ENCODE measurements around the gene RAD9A.

DNA sequence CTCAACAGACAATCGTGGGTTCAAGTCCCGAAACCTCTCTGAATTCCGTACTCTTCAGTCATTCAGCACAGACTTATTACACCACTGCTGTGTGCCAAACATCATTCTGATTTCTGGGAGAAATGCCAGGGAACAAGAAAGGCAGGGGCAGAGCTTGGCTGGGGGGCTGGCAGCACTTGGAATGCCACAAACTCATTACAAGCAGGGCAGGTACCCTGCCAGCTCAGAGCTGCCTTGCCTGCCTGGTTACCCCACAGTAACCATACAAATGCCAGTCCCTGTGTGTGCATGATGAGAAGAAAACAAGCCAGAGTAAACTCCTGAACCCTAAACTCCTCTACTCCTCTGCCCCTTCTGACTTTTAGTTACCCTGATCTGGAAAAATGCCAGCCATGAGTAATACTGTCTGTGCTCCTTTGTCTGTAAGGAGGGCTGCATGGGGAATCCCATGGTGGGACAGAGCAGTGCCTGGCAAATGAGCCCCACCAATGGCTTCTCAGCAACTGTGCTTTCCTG, 6.9 kb upstream of the RAD9A start:
- TF ChIP-seq POLR2A (IDR thresholded peaks at IDR 0.05) (no peak), POLR2AphosphoS5 (IDR thresholded peaks at IDR 0.05) (no peak), EP300 (IDR thresholded peaks at IDR 0.05) (no peak)
- TF ChIP-seq, protein P1, sequence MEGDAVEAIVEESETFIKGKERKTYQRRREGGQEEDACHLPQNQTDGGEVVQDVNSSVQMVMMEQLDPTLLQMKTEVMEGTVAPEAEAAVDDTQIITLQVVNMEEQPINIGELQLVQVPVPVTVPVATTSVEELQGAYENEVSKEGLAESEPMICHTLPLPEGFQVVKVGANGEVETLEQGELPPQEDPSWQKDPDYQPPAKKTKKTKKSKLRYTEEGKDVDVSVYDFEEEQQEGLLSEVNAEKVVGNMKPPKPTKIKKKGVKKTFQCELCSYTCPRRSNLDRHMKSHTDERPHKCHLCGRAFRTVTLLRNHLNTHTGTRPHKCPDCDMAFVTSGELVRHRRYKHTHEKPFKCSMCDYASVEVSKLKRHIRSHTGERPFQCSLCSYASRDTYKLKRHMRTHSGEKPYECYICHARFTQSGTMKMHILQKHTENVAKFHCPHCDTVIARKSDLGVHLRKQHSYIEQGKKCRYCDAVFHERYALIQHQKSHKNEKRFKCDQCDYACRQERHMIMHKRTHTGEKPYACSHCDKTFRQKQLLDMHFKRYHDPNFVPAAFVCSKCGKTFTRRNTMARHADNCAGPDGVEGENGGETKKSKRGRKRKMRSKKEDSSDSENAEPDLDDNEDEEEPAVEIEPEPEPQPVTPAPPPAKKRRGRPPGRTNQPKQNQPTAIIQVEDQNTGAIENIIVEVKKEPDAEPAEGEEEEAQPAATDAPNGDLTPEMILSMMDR (IDR thresholded peaks at IDR 0.05): no peak
